ENCODE results near the gene SNX7.

GRCh38 chr1:98706173-98706843, 44.8 kb downstream of the SNX7 start:
- TF ChIP-seq, protein P1, sequence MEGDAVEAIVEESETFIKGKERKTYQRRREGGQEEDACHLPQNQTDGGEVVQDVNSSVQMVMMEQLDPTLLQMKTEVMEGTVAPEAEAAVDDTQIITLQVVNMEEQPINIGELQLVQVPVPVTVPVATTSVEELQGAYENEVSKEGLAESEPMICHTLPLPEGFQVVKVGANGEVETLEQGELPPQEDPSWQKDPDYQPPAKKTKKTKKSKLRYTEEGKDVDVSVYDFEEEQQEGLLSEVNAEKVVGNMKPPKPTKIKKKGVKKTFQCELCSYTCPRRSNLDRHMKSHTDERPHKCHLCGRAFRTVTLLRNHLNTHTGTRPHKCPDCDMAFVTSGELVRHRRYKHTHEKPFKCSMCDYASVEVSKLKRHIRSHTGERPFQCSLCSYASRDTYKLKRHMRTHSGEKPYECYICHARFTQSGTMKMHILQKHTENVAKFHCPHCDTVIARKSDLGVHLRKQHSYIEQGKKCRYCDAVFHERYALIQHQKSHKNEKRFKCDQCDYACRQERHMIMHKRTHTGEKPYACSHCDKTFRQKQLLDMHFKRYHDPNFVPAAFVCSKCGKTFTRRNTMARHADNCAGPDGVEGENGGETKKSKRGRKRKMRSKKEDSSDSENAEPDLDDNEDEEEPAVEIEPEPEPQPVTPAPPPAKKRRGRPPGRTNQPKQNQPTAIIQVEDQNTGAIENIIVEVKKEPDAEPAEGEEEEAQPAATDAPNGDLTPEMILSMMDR (IDR thresholded peaks at IDR 0.05), result no peak
- no peak for TF ChIP-seq EZH2 (IDR thresholded peaks at IDR 0.05; ENCODE audit: borderline replicate concordance, insufficient read depth, low read depth, low read length, poor library complexity, severe bottlenecking)
